ENCODE results near the gene RNF115.
"Not testable (repeated sequence)": the region's sequence is repeated elsewhere in the genome, so short reads cannot be mapped to it uniquely, and the experiment has no call there.

GRCh38 chr1:145765127-145765526, 58.8 kb downstream of the RNF115 start:
- not testable (repeated sequence) for TF ChIP-seq CTCF, POLR2AphosphoS5 (IDR thresholded peaks at IDR 0.05)
